Epidermal melanocyte (primary cell): ENCODE measurements around the gene IVNS1ABP.
"Not testable (repeated sequence)": the region's sequence is repeated elsewhere in the genome, so short reads cannot be mapped to it uniquely, and the experiment has no call there.

Experiments used
- DNase-seq: peaks from one replicate; pipeline ENCODE4 v3.0.0; 2011; ENCODE audit warnings: low spot score; ENCODE audit not compliant: insufficient read length

Gene IVNS1ABP

GRCh38 chr1:185334182-185334581, 17.1 kb upstream of the IVNS1ABP start:
- no peak for DNase-seq

- no peak for DNase-seq
These were observed 11.2 kb upstream of the IVNS1ABP start for GRCh38 chr1:185328255-185328654.

GRCh38 chr1:185325413-185325812, 8.4 kb upstream of the IVNS1ABP start:
- DNase-seq = no peak

- DNase-seq = no peak
These were observed 7.1 kb upstream of the IVNS1ABP start for GRCh38 chr1:185324118-185324517.

GRCh38 chr1:185322636-185323035, 5.6 kb upstream of the IVNS1ABP start:
- no peak for DNase-seq

- DNase-seq = not testable (repeated sequence)
These were observed 4.7 kb upstream of the IVNS1ABP start for GRCh38 chr1:185321653-185322221.

GRCh38 chr1:185321104-185321503, 4.1 kb upstream of the IVNS1ABP start:
- DNase-seq = not testable (repeated sequence)

GRCh38 chr1:185319139-185319475, 2.1 kb upstream of the IVNS1ABP start:
- no peak for DNase-seq

GRCh38 chr1:185318431-185319138, 1.5 kb upstream of the IVNS1ABP start:
- DNase-seq = no peak

- no peak for DNase-seq
These were observed 855 bp upstream of the IVNS1ABP start for GRCh38 chr1:185317886-185318310.

GRCh38 chr1:185316163-185317033, 645 bp downstream of the IVNS1ABP start:
- DNase-seq = peak; percentile 66

- no peak for DNase-seq
These were observed 1.5 kb downstream of the IVNS1ABP start for GRCh38 chr1:185315445-185316071.

- no peak for DNase-seq
These were observed 2.6 kb downstream of the IVNS1ABP start for GRCh38 chr1:185314411-185314810.

GRCh38 chr1:185312361-185313138, 4.5 kb downstream of the IVNS1ABP start:
- DNase-seq = no peak

- no peak for DNase-seq
These were observed 5.3 kb downstream of the IVNS1ABP start for GRCh38 chr1:185311589-185312225.

- no peak for DNase-seq
These were observed 7.5 kb downstream of the IVNS1ABP start for GRCh38 chr1:185309566-185309965.

GRCh38 chr1:185308126-185308525, 8.9 kb downstream of the IVNS1ABP start:
- no peak for DNase-seq

GRCh38 chr1:185305419-185305818, 11.6 kb downstream of the IVNS1ABP start:
- DNase-seq = no peak

- no peak for DNase-seq
These were observed 16.9 kb downstream of the IVNS1ABP start for GRCh38 chr1:185300152-185300551.

- no peak for DNase-seq
These were observed 19.1 kb downstream of the IVNS1ABP start for GRCh38 chr1:185297982-185298381.

GRCh38 chr1:185295091-185295490, 22.0 kb downstream of the IVNS1ABP start:
- no peak for DNase-seq
